Hepatocyte (in vitro differentiated cells): ENCODE data around the gene QPRT. TPM values are rescaled to one million over a fixed set of nuclear protein-coding genes. Genes with fewer than 3 reads are reported as not detected.

Experiments
- DNase-seq: peaks from one replicate; pipeline ENCODE4 v3.0.0-alpha.2; 2016; ENCODE audit warnings: low spot score
- H2AFZ ChIP-seq: fragments of 200-600 bp; sonication (generic); 2 replicates; pipeline ENCODE4 v1.6.0; 2016; ENCODE audit warnings: antibody characterized with exemption, mild to moderate bottlenecking
- H3K27ac ChIP-seq: fragments of 200-600 bp; sonication (generic); 2 replicates; pipeline ENCODE4 v1.5.1; 2016; ENCODE audit warnings: mild to moderate bottlenecking
- H3K27me3 ChIP-seq: fragments of 200-600 bp; sonication (generic); 2 replicates; pipeline ENCODE4 v1.6.1; 2016
- H3K36me3 ChIP-seq: fragments of 200-600 bp; sonication (generic); replicated peaks from 2 replicates; pipeline ENCODE4 v1.5.1; 2016; ENCODE audit warnings: low read depth; ENCODE audit not compliant: insufficient read depth
- H3K4me1 ChIP-seq: fragments of 200-600 bp; sonication (generic); 2 replicates; pipeline ENCODE4 v1.5.1; 2016; ENCODE audit warnings: mild to moderate bottlenecking, moderate library complexity; ENCODE audit not compliant: insufficient read depth
- H3K4me2 ChIP-seq: fragments of 200-600 bp; sonication (generic); 2 replicates; pipeline ENCODE4 v1.6.0; 2016
- H3K4me3 ChIP-seq: fragments of 200-600 bp; sonication (generic); 2 replicates; pipeline ENCODE4 v1.5.1; 2016; ENCODE audit warnings: mild to moderate bottlenecking
- H3K79me2 ChIP-seq: fragments of 200-600 bp; sonication (generic); 2 replicates; pipeline ENCODE4 v1.6.0; 2017; ENCODE audit warnings: mild to moderate bottlenecking
- H3K9me2 ChIP-seq: fragments of 200-600 bp; sonication (generic); replicated peaks from 2 replicates; pipeline ENCODE4 v1.6.0; 2017; ENCODE audit warnings: mild to moderate bottlenecking; ENCODE audit not compliant: insufficient read depth
- H3K9me3 ChIP-seq: fragments of 200-600 bp; sonication (generic); 2 replicates; pipeline ENCODE4 v1.5.1; 2016; ENCODE audit warnings: low read depth, mild to moderate bottlenecking
- H4K20me1 ChIP-seq: fragments of 200-600 bp; sonication (generic); 2 replicates; pipeline ENCODE4 v1.6.0; 2016; ENCODE audit warnings: mild to moderate bottlenecking; ENCODE audit not compliant: insufficient read depth, poor library complexity, severe bottlenecking
- EZH2 ChIP-seq: fragments of 200-600 bp; sonication (generic); IDR thresholded peaks from 2 replicates; pipeline ENCODE4 v1.6.1; 2016; ENCODE audit warnings: antibody characterized with exemption, mild to moderate bottlenecking, borderline replicate concordance
- EZH2phosphoT487 ChIP-seq: fragments of 200-600 bp; sonication (generic); IDR thresholded peaks from one replicate; pipeline ENCODE4 v1.6.1; 2018; ENCODE audit warnings: antibody characterized with exemption, mild to moderate bottlenecking, low read depth, moderate library complexity; ENCODE audit not compliant: unreplicated experiment, severe bottlenecking
- WGBS: methylation state at CpG from one replicate; pipeline ENCODE4 v1.1.6; 2016; ENCODE audit warnings: low lambda C conversion rate; ENCODE audit errors: missing lambda C conversion rate; 5-methylcytosine and 5-hydroxymethylcytosine counted together
- polyA plus RNA-seq: library from polyadenylated mRNA; unstranded; fragments of >200 nt; fragmentation: Nextera tagmentation; extraction: Ambion mirVana; gene quantifications from 2 replicates; pipeline ENCODE4 v1.2.1, GENCODE V29; 2016
- total RNA-seq: library from RNA; depleted of rRNA; stranded (reverse); fragments of >200 nt; gene quantifications from 2 replicates; pipeline ENCODE4 v1.2.3, GENCODE V29; 2014
- TF ChIP-seq, protein P1 (sequence below): fragments of 200-600 bp; sonication (generic); IDR thresholded peaks from 2 replicates; pipeline ENCODE4 v1.5.1; 2016; ENCODE audit warnings: antibody characterized with exemption, mild to moderate bottlenecking; ENCODE audit not compliant: poor library complexity

The QPRT gene
- total and polyA plus RNA-seq, 2 experiments from 2014 or later, result 217 to 340 TPM

DNA sequence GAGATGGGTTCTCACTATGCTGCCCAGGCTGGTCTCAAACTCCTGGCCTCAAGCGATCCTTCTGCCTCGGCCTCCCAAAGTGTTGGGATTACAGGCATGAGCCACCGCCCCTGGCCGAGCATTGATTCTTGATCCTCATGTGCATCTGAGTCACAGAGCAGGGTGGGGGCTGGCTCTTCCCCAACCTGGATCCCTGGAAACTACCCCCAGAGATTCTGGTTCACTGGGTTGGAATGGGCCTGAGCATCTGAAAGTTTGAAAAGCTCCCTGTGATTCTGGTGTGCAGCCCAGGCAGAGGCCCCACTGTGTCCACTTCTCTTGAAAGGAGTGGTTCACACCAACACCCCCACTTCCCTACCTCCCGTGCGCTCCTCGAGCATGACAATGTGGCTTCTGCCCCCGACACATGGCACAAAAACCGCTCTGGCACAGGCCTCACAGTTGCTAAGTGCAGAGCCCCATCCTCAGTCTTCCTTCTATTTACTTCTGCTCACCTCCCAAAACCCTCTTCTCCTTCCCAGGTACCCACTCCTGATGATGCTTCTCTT, 4.6 kb downstream of the QPRT start:
- no peaks in the 10 kb centered on the region for H3K9me3 ChIP-seq
- H4K20me1 ChIP-seq, result peaks cover 50% of the 10 kb centered on the region
- peaks cover 84% of the 10 kb centered on the region for H3K79me2 ChIP-seq
- no peaks in the 10 kb centered on the region for H3K9me2 ChIP-seq
- no peak overlapping the region for H3K27ac ChIP-seq
- peaks cover 8% of the 10 kb centered on the region for H3K4me1 ChIP-seq
- H3K4me2 ChIP-seq, result no peak overlapping the region
- no peak overlapping the region for H2AFZ ChIP-seq
- no peaks in the 10 kb centered on the region for H3K27me3 ChIP-seq
- TF ChIP-seq EZH2 (no peak), EZH2phosphoT487 (no peak)
- TF ChIP-seq, protein P1, sequence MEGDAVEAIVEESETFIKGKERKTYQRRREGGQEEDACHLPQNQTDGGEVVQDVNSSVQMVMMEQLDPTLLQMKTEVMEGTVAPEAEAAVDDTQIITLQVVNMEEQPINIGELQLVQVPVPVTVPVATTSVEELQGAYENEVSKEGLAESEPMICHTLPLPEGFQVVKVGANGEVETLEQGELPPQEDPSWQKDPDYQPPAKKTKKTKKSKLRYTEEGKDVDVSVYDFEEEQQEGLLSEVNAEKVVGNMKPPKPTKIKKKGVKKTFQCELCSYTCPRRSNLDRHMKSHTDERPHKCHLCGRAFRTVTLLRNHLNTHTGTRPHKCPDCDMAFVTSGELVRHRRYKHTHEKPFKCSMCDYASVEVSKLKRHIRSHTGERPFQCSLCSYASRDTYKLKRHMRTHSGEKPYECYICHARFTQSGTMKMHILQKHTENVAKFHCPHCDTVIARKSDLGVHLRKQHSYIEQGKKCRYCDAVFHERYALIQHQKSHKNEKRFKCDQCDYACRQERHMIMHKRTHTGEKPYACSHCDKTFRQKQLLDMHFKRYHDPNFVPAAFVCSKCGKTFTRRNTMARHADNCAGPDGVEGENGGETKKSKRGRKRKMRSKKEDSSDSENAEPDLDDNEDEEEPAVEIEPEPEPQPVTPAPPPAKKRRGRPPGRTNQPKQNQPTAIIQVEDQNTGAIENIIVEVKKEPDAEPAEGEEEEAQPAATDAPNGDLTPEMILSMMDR, result no peak
- DNase-seq, result no peak
- no peaks in the 10 kb centered on the region for H3K36me3 ChIP-seq
- WGBS, result 95% methylated on average over 9 of the region's 9 CpGs
- no peak overlapping the region for H3K4me3 ChIP-seq

DNA sequence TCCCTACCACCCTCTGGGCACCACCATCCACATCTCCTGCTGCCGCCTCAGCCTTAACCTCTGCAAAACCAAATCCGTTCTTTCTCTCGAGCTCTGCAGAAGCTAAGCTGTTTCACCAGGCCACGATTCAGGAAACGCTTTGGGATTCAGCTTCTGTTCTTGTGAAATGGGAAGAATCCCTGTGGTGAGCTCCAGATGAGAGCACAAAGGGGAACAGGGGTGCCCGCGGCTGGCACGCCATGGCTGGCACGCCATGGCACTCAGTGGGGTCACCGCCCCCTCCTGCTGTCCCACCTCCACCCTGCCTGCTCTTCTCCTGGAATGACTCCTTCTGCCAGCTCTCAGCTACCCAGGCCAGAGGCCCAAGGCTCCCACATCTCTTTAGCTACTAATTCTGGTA, 5.7 kb downstream of the QPRT start:
- H3K4me1 ChIP-seq, result peaks cover 8% of the 10 kb centered on the region
- no peaks in the 10 kb centered on the region for H3K27me3 ChIP-seq
- no peak overlapping the region for H2AFZ ChIP-seq
- H3K79me2 ChIP-seq, result peaks cover 95% of the 10 kb centered on the region
- no peaks in the 10 kb centered on the region for H3K9me2 ChIP-seq
- DNase-seq, result no peak
- H3K36me3 ChIP-seq, result no peaks in the 10 kb centered on the region
- no peak overlapping the region for H3K4me3 ChIP-seq
- TF ChIP-seq, protein P1, result no peak
- no peak for TF ChIP-seq EZH2
- no peak for TF ChIP-seq EZH2phosphoT487
- no peak overlapping the region for H3K4me2 ChIP-seq
- whole genome bisulfite sequencing, result 97% methylated on average over 10 of the region's 10 CpGs
- no peaks in the 10 kb centered on the region for H3K9me3 ChIP-seq
- H4K20me1 ChIP-seq, result peaks cover 56% of the 10 kb centered on the region
- no peak overlapping the region for H3K27ac ChIP-seq

DNA sequence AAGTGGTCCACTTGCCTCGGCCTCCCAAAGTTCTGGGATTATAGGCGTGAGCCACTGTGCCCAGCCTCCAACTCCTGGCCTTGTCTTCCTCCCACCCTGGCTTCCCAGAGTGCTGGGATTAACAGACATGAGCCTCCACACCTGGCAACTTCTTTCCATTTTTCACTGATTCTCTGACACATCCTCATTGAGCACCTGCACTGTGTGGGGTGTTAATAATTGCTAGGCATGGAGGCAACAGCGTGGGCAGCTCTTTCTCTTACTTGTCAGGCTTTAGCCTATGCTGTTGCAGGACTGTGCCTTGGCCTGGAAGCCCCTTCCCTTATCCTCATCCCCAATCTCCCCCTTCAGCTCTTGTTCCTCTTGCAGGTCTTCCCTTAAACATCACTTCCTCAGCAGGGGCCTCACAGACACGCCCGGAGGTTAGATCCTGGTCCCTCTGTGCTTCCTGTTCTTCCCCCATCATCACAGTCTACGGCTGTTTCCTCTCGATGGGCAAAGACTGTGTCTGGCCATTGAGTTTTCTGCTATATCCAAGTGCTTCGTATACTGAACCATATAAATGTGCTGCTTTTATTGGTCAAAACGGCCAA, 7.9 kb downstream of the QPRT start:
- H3K4me2 ChIP-seq, result no peak overlapping the region
- H4K20me1 ChIP-seq, result peaks cover 71% of the 10 kb centered on the region
- H3K9me2 ChIP-seq, result no peaks in the 10 kb centered on the region
- no peaks in the 10 kb centered on the region for H3K36me3 ChIP-seq
- no peak overlapping the region for H2AFZ ChIP-seq
- TF ChIP-seq EZH2phosphoT487, result no peak
- TF ChIP-seq, protein P1, result no peak
- no peak for TF ChIP-seq EZH2
- H3K27ac ChIP-seq, result no peak overlapping the region
- no peak overlapping the region for H3K4me3 ChIP-seq
- no peaks in the 10 kb centered on the region for H3K9me3 ChIP-seq
- no peaks in the 10 kb centered on the region for H3K27me3 ChIP-seq
- peaks cover 100% of the 10 kb centered on the region for H3K79me2 ChIP-seq
- 87% methylated on average over 9 of the region's 9 CpGs for WGBS
- no peak for DNase-seq
- no peaks in the 10 kb centered on the region for H3K4me1 ChIP-seq
